OCI-M2 (cell line): ENCODE measurements around the gene PRKAB2.
"Not testable (repeated sequence)": the region's sequence is repeated elsewhere in the genome, so short reads cannot be mapped to it uniquely, and the experiment has no call there.

ENCODE experiments used
- DNase-seq: peaks from one replicate; lab custom pipeline; 2025; ENCODE audit not compliant: unreplicated experiment; lab: John Stamatoyannopoulos, UW

PRKAB2 gene

DNA sequence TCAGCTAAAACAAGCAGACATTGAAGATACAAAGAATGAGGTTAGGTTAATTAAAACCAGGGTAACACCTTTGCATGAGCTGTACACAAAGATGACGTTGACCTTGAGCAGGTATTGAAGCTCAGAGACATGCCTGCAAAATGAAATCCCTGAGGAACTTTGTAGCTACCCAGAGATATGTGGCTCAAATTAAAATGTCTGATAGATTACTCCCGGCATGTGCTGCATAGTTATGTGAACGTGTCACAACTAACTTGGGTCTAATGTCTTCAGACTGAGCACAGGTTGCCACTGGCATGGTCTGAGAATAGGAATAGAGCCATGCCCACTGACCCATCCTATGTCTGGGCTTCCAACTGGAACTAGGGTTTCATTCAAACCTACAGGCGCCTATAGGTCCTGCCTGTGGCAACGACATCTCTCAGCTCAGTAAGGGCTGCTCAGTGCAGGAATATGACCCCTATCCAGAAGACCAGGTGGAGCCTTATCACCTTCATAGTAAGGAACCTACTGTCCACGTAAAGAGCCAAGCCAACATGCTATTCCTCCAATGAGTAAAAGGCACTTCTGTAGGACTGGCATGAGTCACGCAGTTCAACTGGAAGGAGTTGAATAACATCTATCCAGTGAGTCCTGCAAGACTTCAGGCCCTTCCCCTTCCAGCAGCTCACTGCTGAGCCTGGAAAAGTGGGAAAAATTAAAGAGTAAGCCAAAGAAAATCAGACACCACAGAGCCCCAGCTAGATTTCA, 60.7 kb downstream of the PRKAB2 start:
- no peak for DNase-seq

- no peak for DNase-seq
These were observed 61.4 kb downstream of the PRKAB2 start for GRCh38 chr1:147110872-147111271.

DNA sequence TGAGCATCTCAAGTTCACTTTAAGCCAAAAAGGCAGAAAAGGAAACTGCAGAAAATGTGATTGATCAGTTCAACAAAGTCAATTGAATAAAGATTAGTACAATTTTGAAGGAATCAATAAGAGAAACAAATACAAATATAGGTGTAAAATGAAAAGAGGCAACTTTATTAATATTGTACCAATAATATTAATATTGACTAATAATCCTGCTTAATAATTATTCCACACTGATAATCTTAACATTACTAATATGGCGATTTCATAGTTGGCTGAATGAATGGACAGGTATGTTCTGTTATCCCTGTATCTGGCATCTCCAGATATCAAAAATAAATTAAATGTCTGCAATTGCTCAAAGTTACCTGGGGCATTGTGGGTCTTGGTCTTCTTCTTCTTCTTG, 61.8 kb downstream of the PRKAB2 start:
- DNase-seq, result no peak

DNA sequence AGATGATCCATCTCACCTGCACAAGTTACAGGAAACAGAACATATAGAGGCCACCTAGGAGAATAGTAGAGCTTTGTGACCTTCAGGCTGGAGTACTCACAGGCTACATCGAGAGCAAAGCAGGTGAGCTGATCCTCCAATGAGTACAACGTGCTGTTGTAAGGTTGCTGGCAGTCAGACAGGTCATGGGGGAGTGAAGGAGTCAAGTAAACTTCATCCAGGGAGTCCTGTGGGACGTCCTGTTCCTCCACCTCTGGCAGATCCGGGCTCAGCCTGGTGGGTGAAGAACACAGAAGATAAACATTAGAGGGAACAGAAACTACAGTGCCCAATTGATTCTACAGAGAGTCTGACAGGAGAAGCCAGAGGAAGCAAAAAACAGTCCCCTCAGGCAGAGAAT, 62.5 kb downstream of the PRKAB2 start:
- no peak for DNase-seq

DNA sequence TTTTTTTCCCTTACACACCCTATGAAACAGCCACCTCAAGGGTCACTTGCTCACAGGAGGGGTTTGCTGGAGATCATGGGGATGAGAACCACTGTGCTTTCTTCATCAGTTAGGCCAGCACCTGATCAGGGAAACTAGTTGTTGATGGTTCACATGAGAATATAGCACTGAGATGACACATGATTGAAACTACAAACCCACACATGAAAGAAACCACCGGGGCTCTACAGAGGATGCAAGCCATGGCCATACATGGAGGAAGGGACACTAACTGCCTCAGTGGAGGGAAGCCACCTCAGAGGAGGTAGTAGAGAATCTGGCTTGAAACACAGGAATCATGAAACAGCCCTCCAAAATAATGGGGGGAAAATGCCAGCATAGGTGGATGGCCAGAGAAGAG, 63.2 kb downstream of the PRKAB2 start:
- no peak for DNase-seq

GRCh38 chr1:147106407-147106881, 65.8 kb downstream of the PRKAB2 start:
- not testable (repeated sequence) for DNase-seq

DNA sequence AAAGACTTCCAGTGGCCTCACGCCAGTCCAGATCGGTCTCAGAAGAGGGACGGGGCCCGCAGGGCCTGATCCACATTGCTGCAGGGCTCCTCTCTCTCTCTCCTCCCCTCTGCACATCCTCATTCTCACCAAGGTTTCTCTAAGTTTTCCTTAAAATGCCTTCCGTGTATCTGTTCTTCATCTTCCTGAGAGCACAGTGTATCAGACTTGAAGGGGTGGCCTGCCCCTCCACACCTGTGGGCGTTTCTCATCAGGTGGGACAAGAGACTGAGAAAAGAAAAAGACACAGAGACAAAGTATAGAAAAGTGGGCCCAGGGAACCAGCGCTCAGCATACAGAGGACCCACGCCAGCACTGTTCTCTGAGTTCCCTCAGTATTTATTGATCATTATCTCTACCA, 66.4 kb downstream of the PRKAB2 start:
- DNase-seq, result no peak
